Dermis microvascular lymphatic vessel endothelial cell (primary cell): ENCODE data around the gene SF3B6. TPM values are rescaled to one million over a fixed set of nuclear protein-coding genes. Genes with fewer than 3 reads are reported as not detected.
"Not testable (repeated sequence)": the region's sequence is repeated elsewhere in the genome, so short reads cannot be mapped to it uniquely, and the experiment has no call there.

Experiments used
- DNase-seq, 2 donors: peaks; one replicate each; pipeline versions ENCODE4 v3.0.0 to v3.0.0-alpha.2; 2010; ENCODE audit warnings: low read depth in 2 of 2
- total RNA-seq: library from RNA; depleted of rRNA; stranded (reverse); fragments of >200 nt; gene quantifications from 2 replicates; pipeline ENCODE4 v1.2.1, GENCODE V29; 2014

Gene SF3B6
- 106 and 139 TPM in 2 replicates for total RNA-seq

DNA sequence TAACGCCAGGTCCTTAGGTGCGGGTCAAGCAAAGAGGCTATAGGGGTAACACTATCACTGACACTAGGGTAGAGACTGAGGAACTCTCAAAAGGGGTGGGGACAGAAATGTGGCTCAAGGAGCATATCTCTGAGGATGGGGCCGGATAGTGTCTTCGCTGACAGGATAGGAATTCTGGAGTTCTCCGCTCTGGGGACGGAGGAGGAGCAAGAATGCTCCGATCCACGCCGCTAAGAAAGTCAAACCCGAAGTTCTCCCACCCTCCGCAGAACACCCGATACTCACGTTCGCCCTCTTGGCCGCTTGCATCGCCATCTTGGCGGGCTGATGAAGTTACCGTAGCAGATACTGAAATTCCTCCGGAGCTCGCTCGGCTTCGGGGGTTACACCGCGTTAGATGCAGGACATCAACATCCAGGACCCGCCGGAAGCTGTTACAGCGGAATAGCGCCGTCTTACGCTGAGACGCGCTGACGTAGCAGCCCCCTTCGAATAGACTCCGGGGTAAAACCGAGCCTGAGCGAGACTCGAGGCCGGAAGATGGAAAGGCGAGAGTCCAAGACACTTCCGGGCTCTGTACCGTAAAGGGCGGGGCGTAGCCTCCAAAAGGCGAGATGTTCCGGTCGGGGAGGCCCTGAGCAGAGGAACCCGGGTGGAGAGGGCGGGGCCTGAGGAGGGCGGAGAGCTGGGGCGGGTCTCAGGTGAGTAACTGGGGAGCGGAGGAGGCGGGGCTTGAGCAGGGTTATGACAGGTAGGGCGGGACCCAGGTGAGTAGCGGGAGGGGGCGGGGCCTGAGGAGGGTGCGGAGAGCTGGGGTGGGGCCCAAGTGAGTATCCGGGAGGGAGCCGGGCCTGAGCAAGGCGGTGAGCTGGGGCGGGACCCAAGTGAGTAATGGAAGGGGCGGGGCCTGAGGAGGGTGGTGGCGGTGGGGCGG, at the start of gene SF3B6:
Gene SF3B6 (minus strand): TSS at position 412 of the 934 bp plus-strand sequence. CDS start 97 bp downstream, at position 315.
- peak; percentile 93 to 97 for DNase-seq

- DNase-seq: peak in 1 of 2 donors; percentile 44
These were observed 47.9 kb upstream of the SF3B6 start for GRCh38 chr2:24123922-24124580.

- peak; percentile 36 to 91 for DNase-seq
These were observed 47.2 kb upstream of the SF3B6 start, which contains the start of the genes FAM228B and PFN4 for GRCh38 chr2:24123195-24123921. Gene FAM228B, plus strand, starts transcription at chr2:24123469. Its CDS starts 893 bp downstream, at chr2:24124362. Gene PFN4, minus strand, starts transcription at chr2:24123334. Its CDS starts 799 bp downstream, at chr2:24122535.

GRCh38 chr2:24122366-24123194, 46.5 kb upstream of the SF3B6 start:
- DNase-seq: no peak

DNA sequence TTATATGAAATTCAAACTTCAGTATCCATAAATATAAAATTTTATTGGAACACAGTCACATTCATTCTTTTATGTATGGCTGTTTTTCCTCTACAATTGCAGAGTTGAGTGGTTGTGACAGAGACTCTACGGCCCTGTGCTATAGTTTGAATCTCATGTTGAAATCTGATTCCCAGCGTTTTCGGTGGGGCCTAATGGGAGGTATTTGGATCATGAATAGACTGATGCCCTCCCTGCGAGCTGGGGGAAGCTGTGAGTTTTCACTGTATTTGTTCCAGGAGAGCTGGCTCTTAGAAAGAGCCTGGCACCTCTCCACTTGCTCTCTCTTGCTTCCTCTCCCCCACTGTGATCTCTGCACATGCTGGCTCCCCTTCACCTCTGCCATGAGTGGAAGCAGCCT, 45.3 kb upstream of the SF3B6 start:
- DNase-seq: no peak

DNA sequence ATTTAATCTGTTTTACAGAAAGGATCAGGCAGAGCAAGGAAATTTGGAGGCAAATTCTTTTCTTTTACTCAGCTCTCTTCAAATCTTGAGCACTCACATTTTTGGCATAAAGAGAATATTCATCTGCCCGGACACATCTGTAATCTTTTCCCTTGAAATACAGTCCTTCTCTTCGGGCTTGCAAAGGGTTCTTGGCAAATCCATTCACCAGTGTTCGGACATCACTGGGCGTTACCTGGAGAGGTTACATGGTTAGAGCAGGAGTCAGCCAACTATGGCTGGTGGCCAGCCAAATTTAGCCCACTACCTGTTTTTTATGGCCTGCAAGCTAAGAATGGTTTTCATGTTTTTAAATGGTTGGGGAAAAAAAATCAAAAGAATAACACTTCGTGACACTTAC, 44.9 kb upstream of the SF3B6 start:
- no peak for DNase-seq

- no peak for DNase-seq
These were observed 41.8 kb upstream of the SF3B6 start for GRCh38 chr2:24117902-24118301.

DNA sequence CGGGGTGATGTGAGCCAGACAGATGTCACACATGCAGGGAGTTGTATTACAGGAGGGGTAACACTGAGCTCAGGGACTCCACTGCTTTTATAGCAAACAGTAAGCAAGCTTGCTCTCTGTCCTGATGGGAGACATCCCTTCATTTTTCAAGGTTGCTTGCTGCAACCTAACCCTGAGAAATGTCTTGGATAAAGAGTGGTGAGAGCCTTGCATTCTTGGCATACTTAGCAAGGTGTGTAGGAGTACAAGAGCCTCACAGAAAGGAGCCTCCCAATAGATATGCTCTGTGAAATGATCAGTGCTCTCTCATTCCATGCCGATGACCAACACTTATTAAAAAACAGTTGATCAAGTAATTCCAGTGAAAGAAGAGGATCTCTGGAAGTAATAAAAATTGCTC, 38.9 kb upstream of the SF3B6 start:
- no peak for DNase-seq

DNA sequence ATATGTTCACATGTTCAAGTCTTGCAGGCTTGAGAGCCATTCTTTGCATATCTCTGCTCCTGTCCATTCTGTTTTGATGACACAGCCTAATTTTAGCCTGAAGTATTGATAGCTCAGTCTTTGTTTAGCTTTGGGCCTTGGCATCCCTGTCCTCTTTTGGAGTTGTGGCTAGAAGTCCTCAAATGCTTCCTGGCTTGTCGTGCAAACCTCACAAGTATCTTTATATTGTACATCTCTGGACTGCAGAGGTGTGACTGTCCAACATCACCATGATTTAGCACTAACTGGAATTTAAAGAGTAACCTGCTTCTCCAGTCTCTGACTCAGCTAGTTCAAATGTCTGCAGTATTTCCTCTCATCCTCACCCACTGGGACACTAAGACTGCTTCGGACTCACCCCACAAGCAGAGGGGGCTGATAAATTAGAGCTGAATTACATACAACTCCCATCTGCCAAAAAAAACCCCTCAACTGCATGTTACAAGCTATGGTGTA, 35.3 kb upstream of the SF3B6 start:
- DNase-seq: no peak

DNA sequence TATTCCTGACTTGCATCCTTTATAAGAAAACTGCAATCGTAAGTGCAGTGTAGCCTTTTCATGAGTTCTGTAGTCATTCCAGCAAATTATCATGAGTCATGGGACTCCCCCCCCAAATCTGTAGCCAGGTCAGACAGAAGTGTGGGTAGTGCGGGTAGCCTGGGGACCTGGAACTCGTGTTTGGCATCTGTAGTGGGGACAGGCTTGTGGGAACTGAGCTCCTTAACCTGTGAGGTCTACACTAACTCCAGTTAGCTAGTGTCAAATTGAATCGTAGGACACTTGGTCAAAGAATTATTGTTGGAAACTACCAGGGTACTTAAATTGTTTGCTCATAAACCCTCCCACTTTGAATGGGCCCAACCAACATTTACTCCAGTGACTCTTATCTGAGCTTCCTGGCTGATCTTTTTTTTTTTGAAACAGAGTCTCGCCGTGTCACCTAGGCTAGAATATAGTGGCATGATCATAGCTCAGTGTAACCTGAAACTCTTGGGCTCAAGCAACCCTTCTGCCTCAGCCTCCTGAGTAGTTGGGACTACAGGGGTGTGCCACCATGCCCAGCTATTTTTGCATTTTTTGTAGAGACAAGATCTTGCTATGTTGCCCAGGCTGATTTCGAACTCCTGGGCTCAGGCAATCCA, 34.7 kb upstream of the SF3B6 start:
- DNase-seq: no peak

DNA sequence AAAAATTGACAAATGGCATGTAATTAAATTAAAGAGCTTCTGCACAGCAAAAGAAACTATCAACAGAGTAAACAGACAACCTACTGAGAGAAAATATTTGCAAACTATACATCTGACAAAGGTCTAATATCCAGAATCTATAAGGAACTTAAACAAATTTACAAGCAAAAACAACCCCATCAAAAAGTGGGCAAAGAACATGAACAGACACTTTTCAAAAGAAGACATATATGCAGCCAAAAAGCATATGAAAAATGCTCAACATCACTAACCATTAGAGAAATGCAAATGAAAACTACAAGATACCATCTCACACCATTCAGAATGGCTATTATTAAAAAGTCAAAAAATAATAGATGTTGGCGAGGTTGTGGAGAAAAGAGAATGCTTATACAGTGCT, 33.3 kb upstream of the SF3B6 start:
- not testable (repeated sequence) for DNase-seq

DNA sequence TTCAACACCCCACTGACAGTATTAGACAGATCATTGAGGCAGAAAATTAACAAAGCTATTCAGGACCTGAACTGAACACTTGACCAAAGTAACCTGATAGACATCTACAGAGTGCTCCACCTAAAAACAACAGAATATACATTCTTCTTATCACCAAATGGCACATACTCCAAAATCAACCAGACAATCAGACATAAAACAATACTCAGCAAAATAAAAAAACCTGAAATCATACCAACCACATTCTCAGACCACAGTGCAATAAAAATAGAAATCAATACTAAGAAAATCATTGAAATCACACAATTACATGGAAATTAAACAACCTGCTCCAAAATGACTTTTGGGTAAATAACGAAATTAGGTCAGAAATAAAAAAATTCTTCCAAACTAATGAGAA, 31.2 kb upstream of the SF3B6 start:
- no peak for DNase-seq

- DNase-seq: no peak
These were observed 30.7 kb upstream of the SF3B6 start for GRCh38 chr2:24106786-24107185.

GRCh38 chr2:24105816-24106215, 29.7 kb upstream of the SF3B6 start:
- no peak for DNase-seq

DNA sequence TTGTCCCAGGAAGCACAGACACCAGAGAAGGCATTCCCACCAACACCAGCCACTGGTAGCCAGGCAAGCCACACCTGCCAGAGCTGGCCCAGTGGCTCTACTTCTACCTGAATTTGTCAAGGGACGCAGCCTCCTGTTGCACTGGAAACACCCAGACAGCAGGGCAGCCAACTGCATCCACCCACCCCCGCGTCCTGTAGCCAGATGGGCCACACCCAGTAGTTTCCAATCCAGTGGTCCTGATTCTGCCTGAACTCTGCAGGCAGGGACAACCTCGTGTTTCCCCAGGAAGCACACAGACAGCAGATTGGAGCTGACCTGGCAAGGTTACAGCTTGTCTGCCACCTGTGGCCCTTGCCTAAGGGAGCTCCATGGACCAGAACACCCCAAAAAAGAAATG, 28.8 kb upstream of the SF3B6 start:
- no peak for DNase-seq

DNA sequence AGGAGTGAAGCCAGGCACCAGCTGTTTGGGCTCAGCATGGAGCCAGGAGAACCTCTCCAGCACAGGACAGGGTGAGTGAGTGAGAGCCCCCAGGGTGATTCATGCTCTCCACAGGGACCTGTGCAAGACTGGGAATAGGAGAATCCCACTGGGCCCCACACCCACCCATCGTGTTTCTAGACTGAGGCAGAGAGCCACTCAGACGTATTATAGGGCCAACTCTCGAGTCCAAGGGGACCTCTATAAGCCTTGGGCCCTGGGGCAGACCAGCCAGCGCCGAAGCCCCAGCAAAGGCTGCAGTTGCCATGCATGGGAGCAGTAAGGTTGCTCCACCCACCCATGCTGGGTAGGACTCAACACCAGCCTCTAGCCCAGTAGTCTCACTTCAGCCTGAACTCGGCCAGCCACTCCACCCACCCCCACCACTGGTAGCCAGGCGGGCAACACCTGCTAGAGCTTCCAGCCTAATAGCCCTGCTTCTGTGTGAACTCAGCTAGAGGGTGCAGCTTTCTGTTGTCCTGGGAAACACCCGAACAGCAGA, 28.1 kb upstream of the SF3B6 start:
- DNase-seq: no peak

- no peak for DNase-seq
These were observed 26.6 kb upstream of the SF3B6 start for GRCh38 chr2:24102677-24103076.

DNA sequence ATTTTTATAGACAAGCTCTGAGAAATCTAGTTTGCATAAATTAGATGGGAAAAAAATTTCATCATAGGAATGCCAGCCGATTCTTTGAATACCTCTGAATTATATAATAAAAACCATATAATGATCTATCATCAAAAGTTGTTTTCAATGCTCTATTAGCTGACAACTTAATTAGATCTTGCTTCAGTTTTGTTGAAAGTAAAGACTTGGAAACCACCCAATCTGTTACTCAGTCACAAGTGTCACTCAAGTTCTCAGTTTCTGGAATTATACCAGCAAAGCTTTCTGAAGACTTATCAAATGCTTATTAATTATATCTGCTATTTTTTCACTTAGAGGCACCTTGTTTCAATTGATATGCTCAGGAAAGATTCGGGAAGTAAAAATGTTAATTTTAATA, 25.9 kb upstream of the SF3B6 start:
- no peak for DNase-seq

- DNase-seq: not testable (repeated sequence)
These were observed 24.6 kb upstream of the SF3B6 start for GRCh38 chr2:24100732-24101131.

GRCh38 chr2:24095171-24095677, 19.1 kb upstream of the SF3B6 start:
- not testable (repeated sequence) for DNase-seq
